Peyer's patch (tissue), 4 donors: ENCODE results near the gene OR2S2. TPM values are rescaled to one million over a fixed set of nuclear protein-coding genes. Genes with fewer than 3 reads are reported as not detected.

Source experiments
- DNase-seq, 3 donors: peaks; one replicate each; pipeline ENCODE4 v3.0.0-alpha.2; 2017 to 2019
- H3K27ac ChIP-seq, 4 donors: fragments of 200-600 bp; sonication (generic); one replicate each; pipeline ENCODE4 v1.5.1; 2016 to 2019
- H3K27me3 ChIP-seq, 2 donors: fragments of 200-600 bp; sonication (generic); one replicate each; pipeline ENCODE4 v1.5.1; 2019
- H3K36me3 ChIP-seq, 3 donors: fragments of 200-600 bp; sonication (generic); one replicate each; pipeline ENCODE4 v1.5.1; 2016 to 2019
- H3K4me1 ChIP-seq, 4 donors: fragments of 200-600 bp; sonication (generic); one replicate each; pipeline ENCODE4 v1.5.1; 2016 to 2019
- H3K4me3 ChIP-seq, 4 donors: fragments of 200-600 bp; sonication (generic); 1 replicate in 3 of 4; 2 replicates in 1 of 4; pipeline ENCODE4 v1.5.1; 2016 to 2019; ENCODE audit warnings: mild to moderate bottlenecking in 1 of 4
- H3K9me3 ChIP-seq, 4 donors: fragments of 200-600 bp; sonication (generic); one replicate each; pipeline ENCODE4 v1.5.1; 2016 to 2019; ENCODE audit warnings: mild to moderate bottlenecking in 1 of 4
- POLR2A ChIP-seq, 2 donors: fragments of 450-650 bp; IDR thresholded peaks; one replicate each; pipeline ENCODE4 v1.5.1; 2017; ENCODE audit warnings: antibody characterized with exemption in 2 of 2, mild to moderate bottlenecking in 2 of 2, moderate library complexity in 2 of 2
- total RNA-seq, 4 donors: library from RNA; depleted of rRNA; stranded (reverse); fragments of >200 nt; gene quantifications; one replicate each; pipeline ENCODE4 v1.1.0, GENCODE V29; 2016
- TF ChIP-seq, protein P1 (sequence below), 6 experiments: fragments of 450-650 bp in 4 of 6; fragments of 200-600 bp in 2 of 6; sonication (generic) in 1 of 6; IDR thresholded peaks; one replicate each; pipeline ENCODE4 v1.5.1; 2017 to 2019; ENCODE audit warnings: antibody characterized with exemption in 6 of 6, mild to moderate bottlenecking in 3 of 6, moderate library complexity in 1 of 6

OR2S2 gene
- total RNA-seq, 4 donors from 2014 or later = not detected

DNA sequence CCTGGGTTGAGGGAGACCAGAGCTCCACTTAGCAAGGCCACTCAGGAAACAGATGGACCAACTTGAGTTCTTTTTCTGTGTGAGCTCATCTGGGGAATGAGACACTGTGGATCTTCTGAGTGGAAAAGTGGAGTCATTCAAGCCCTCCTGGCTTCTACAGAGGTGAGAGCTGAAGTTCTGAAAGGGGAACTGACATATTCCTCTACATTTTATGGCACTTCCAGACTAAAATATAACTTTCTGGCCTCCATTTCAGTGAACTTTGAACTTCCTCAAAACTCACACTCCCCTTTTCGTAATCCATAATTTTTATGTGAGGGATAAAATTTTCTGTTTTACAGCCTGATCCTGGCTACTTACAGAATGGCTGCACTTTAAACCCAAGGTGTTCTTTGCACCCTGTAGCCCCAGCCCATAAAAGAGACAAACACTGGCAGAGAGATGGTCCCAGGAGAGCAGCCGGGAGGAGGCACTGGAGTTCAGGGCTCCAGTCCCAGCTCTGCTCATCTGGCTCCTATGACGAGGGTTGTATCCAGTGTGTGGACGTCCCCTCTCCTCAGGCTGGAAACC lies 37.8 kb downstream of the OR2S2 start:
- H3K4me3 ChIP-seq = no peak overlapping the region
- no peaks in the 10 kb centered on the region for H3K36me3 ChIP-seq
- peaks cover 0 to 68% (median 4%) of the 10 kb centered on the region in 4 donors for H3K4me1 ChIP-seq
- peak in 2 of 3 donors; percentile 77 to 80 for DNase-seq
- H3K27me3 ChIP-seq = no peaks in the 10 kb centered on the region
- TF ChIP-seq POLR2A (IDR thresholded peaks at IDR 0.05) = no peak
- TF ChIP-seq, protein P1, sequence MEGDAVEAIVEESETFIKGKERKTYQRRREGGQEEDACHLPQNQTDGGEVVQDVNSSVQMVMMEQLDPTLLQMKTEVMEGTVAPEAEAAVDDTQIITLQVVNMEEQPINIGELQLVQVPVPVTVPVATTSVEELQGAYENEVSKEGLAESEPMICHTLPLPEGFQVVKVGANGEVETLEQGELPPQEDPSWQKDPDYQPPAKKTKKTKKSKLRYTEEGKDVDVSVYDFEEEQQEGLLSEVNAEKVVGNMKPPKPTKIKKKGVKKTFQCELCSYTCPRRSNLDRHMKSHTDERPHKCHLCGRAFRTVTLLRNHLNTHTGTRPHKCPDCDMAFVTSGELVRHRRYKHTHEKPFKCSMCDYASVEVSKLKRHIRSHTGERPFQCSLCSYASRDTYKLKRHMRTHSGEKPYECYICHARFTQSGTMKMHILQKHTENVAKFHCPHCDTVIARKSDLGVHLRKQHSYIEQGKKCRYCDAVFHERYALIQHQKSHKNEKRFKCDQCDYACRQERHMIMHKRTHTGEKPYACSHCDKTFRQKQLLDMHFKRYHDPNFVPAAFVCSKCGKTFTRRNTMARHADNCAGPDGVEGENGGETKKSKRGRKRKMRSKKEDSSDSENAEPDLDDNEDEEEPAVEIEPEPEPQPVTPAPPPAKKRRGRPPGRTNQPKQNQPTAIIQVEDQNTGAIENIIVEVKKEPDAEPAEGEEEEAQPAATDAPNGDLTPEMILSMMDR (IDR thresholded peaks at IDR 0.05) = peak in 3 of 6 experiments; percentile 44 to 70 (median 52)
- peak overlapping the region in 3 of 4 donors; percentile 48 to 81 (median 58) for H3K27ac ChIP-seq
- H3K9me3 ChIP-seq = no peaks in the 10 kb centered on the region

DNA sequence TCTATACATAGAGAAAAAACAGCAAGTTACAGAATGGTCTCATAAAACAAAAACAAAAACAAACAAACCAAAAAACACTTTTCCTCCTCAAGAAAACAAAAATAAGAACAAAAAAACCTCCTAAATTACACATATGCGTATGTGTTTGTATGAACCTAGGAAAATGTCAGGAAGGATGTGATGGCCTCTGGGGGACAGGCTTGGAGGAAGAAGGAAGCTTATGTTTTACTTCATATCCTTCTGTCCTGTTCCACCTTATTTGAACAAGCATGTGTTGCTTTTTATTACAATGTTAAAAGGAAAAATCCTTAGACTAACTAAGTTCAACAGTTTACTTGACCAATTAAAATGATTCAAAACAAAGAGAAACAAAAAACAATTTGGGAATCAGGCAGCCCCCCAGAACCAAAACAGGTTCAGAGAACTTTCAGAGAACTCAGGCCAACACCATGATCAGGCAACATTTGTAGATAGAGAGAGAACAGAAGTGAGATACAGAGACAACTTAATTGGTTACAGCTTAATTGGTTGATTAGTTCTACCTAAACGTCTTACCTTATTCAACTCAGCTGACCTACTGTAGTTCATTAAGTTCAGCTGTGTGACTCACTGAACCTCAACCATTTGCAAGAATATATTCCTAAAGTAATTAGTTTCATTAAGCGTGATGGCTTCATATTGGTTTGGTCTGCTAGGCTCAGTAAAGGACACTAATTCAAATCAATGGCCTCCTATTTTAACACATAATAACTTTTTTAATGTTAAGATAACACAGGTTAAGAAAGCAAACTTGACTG lies 38.5 kb downstream of the OR2S2 start:
- peak overlapping the region in 3 of 4 donors; percentile 40 to 81 (median 58) for H3K27ac ChIP-seq
- no peaks in the 10 kb centered on the region for H3K36me3 ChIP-seq
- H3K9me3 ChIP-seq = no peaks in the 10 kb centered on the region
- H3K4me3 ChIP-seq = no peak overlapping the region
- H3K4me1 ChIP-seq = peaks cover 0 to 75% (median 4%) of the 10 kb centered on the region in 4 donors
- TF ChIP-seq, protein P1 (IDR thresholded peaks at IDR 0.05) = no peak
- no peak for TF ChIP-seq POLR2A (IDR thresholded peaks at IDR 0.05)
- no peaks in the 10 kb centered on the region for H3K27me3 ChIP-seq
- DNase-seq = no peak

DNA sequence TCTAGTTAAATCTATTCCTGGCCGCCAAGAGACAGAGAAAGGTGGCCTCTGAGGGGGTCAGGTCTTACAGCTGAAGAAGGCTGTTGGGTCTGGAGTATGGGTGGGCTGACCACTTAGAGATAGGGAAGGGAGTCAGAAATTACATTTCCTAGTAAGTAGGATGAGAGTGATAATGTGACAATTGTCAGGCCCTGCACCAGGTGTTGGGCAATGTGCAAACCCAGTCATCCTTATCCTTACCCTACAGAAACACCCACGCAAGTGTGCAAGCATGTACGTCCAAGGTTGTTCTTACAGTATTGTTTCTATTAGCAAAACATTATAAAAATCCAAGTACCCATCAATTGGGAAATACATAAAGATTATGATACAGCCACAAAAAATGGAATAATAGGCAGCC lies 39.2 kb downstream of the OR2S2 start:
- H3K4me1 ChIP-seq = peaks cover 0 to 72% (median 4%) of the 10 kb centered on the region in 4 donors
- TF ChIP-seq, protein P1 (IDR thresholded peaks at IDR 0.05) = no peak
- TF ChIP-seq POLR2A (IDR thresholded peaks at IDR 0.05) = no peak
- DNase-seq = no peak
- no peak overlapping the region for H3K4me3 ChIP-seq
- peak overlapping the region in 3 of 4 donors; percentile 40 to 81 (median 58) for H3K27ac ChIP-seq
- no peaks in the 10 kb centered on the region for H3K9me3 ChIP-seq
- no peaks in the 10 kb centered on the region for H3K36me3 ChIP-seq
- H3K27me3 ChIP-seq = no peaks in the 10 kb centered on the region

DNA sequence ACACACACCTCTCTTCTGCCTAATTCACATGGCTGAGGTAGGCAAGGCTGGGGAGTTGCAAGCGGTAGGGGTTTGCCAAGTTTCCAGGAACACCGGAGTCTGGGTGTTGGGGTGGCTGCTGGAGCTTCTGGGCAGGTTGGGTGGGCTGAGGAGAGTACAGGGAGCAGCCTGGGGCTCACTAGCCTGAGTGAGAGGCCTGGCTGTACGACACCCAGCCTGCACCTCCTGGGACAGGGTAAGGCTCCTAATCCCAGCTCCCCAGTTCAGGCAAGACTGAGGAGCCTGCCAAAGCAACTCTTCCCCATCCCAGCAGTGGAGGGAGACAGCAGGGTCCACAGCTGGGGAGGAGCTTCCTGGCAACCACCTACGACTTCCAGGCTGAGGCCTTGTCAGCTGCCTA lies 40.7 kb downstream of the OR2S2 start:
- no peak for DNase-seq
- H3K9me3 ChIP-seq = no peaks in the 10 kb centered on the region
- H3K4me1 ChIP-seq = peaks cover 0 to 67% (median 4%) of the 10 kb centered on the region in 4 donors
- H3K27ac ChIP-seq = peak overlapping the region in 1 of 4 donors; percentile 60
- H3K4me3 ChIP-seq = no peak overlapping the region
- no peaks in the 10 kb centered on the region for H3K36me3 ChIP-seq
- no peak for TF ChIP-seq POLR2A (IDR thresholded peaks at IDR 0.05)
- TF ChIP-seq, protein P1 (IDR thresholded peaks at IDR 0.05) = no peak
- no peaks in the 10 kb centered on the region for H3K27me3 ChIP-seq

DNA sequence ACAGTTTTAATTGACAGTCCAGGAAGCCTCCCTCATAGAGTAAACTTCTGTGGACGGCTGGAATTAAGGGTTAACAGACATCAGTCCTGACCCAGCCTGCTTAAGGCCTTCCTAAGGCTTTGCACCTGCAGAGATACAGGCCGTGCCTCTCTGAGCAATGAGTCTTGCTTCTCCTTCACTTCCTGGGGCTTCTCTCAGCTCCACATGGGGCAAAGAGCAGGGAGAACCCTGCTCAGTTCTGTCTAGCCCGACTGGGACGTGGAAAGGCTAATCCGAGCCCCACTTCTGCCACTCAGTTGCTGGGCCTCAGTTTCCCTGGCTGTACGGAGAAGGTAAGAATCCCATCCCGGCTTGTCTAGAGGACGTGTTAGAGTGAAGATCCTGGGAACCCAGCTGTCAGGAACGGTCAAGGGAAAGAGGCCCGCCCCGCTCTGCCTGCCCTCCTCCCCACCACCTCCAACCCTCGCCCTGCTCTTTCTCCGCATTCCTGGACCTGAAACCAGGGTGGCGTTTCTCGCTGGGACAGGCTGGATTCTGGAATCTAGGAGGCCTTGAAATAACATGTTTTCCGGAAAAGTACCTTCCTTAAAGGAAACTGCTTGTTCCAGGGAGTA lies 42.2 kb downstream of the OR2S2 start:
- Histone ChIP-seq H3K4me1 (peaks cover 0 to 75% (median 4%) of the 10 kb centered on the region in 4 donors), H3K36me3 (no peaks in the 10 kb centered on the region), H3K27ac (peak overlapping the region in 3 of 4 donors; percentile 68 to 75 (median 75)), H3K4me3 (no peak overlapping the region), H3K27me3 (no peaks in the 10 kb centered on the region), H3K9me3 (no peaks in the 10 kb centered on the region)
- TF ChIP-seq, protein P1 (IDR thresholded peaks at IDR 0.05) = no peak
- TF ChIP-seq POLR2A (IDR thresholded peaks at IDR 0.05) = no peak
- DNase-seq = peak in 2 of 3 donors; percentile 48 to 60
